Caco-2 (cell line): Measurements from ENCODE around the gene KCNAB1. TPM values are rescaled to one million over a fixed set of nuclear protein-coding genes. Genes with fewer than 3 reads are reported as not detected.
"Not testable (repeated sequence)": the region's sequence is repeated elsewhere in the genome, so short reads cannot be mapped to it uniquely, and the experiment has no call there.

Experiments used
- BruUV-seq: library from RNA; stranded (reverse); fragments of 400-500 nt; replicated peaks from 2 replicates; lab custom pipeline; 2021; lab: Mats Ljungman, UMichigan
- CTCF ChIA-PET: fragments of 300-600 bp; sonication (Branson Sonifier 250); formaldehyde crosslinking; loops from one replicate; lab custom pipeline; 2022; ENCODE audit warnings: antibody characterized with exemption; lab: Charles Lee
- POLR2A ChIA-PET: fragments of 300-600 bp; sonication (Branson Sonifier 250); formaldehyde crosslinking; loops from one replicate; lab custom pipeline; 2022; ENCODE audit warnings: antibody characterized with exemption; lab: Charles Lee
- DNase-seq, 2 experiments: peaks; one replicate each; pipeline versions ENCODE4 v3.0.0 to v3.0.0-alpha.2; 2020 to 2022
- H3K27me3 ChIP-seq: replicated peaks from 2 replicates; pipeline ENCODE4 v1.6.0; 2011; ENCODE audit warnings: low read length; ENCODE audit not compliant: control insufficient read depth, insufficient read depth
- H3K36me3 ChIP-seq: 2 replicates; pipeline ENCODE4 v1.5.1; 2011; ENCODE audit warnings: low read length; ENCODE audit not compliant: control insufficient read depth, insufficient read depth
- H3K4me1 ChIP-seq: fragments of 250-450 bp; sonication (Bioruptor Pico); 2 replicates; pipeline ENCODE4 v1.5.1; 2020; ENCODE audit warnings: mild to moderate bottlenecking
- H3K4me3 ChIP-seq: 2 replicates; pipeline ENCODE4 v1.5.1; 2011; ENCODE audit warnings: low read depth, mild to moderate bottlenecking, control low read depth, low read length
- H3K9me3 ChIP-seq: fragments of 250-450 bp; sonication (Bioruptor Pico); 2 replicates; pipeline ENCODE4 v1.5.1; 2020; ENCODE audit warnings: mild to moderate bottlenecking, moderate library complexity
- H3K27ac Mint-ChIP-seq: one replicate; pipeline ENCODE4 v1.8.0; 2022; ENCODE audit warnings: mixed read lengths; ENCODE audit not compliant: unreplicated experiment
- H3K27me3 Mint-ChIP-seq: one replicate; pipeline ENCODE4 v1.8.0; 2022; ENCODE audit warnings: mixed read lengths; ENCODE audit not compliant: insufficient read depth, unreplicated experiment
- H3K36me3 Mint-ChIP-seq: one replicate; pipeline ENCODE4 v1.8.0; 2022; ENCODE audit warnings: mild to moderate bottlenecking, mixed read lengths; ENCODE audit not compliant: insufficient read depth, unreplicated experiment
- H3K4me1 Mint-ChIP-seq: one replicate; pipeline ENCODE4 v1.8.0; 2022; ENCODE audit warnings: low read depth, mixed read lengths; ENCODE audit not compliant: unreplicated experiment
- H3K4me3 Mint-ChIP-seq: one replicate; pipeline ENCODE4 v1.8.0; 2022; ENCODE audit warnings: mild to moderate bottlenecking, moderate library complexity, mixed read lengths; ENCODE audit not compliant: unreplicated experiment
- H3K9me3 Mint-ChIP-seq: one replicate; pipeline ENCODE4 v1.8.0; 2022; ENCODE audit warnings: mixed read lengths; ENCODE audit not compliant: unreplicated experiment
- CTCF ChIP-seq, 2 experiments: fragments of 200-600 bp in 1 of 2; IDR thresholded peaks; 1 replicate in 1 of 2; 2 replicates in 1 of 2; pipeline versions ENCODE4 v1.5.1 to v1.8.0; 2011 to 2022; ENCODE audit warnings: antibody characterized with exemption in 1 of 2, control low read depth in 1 of 2, inconsistent platforms in 1 of 2, low read depth in 1 of 2, low read length in 1 of 2, mild to moderate bottlenecking in 1 of 2, moderate library complexity in 1 of 2; ENCODE audit not compliant: insufficient read depth in 1 of 2, severe bottlenecking in 1 of 2, unreplicated experiment in 1 of 2
- intact Hi-C: fragments of 100-400 bp; cut with micrococcal nuclease; formaldehyde crosslinking; loops from one replicate; pipeline ENCODE4 v1.10.0; 2022; ENCODE audit not compliant: unreplicated experiment
- total RNA-seq: library from RNA; stranded (reverse); gene quantifications from 2 replicates; pipeline ENCODE4 v1.2.3, GENCODE V29; 2022

KCNAB1 gene
- total RNA-seq, 1 experiment from 2014 or later = 0.14 TPM

- no peaks in the 10 kb centered on the region for H3K9me3 ChIP-seq
- Mint-ChIP-seq H3K27me3 (peaks cover 8% of the 10 kb centered on the region), H3K9me3 (no peaks in the 10 kb centered on the region), H3K27ac (no peak overlapping the region), H3K36me3 (no peaks in the 10 kb centered on the region), H3K4me3 (no peak overlapping the region), H3K4me1 (no peaks in the 10 kb centered on the region)
- no TSS peak for BruUV-seq
- no peak overlapping the region for H3K4me3 ChIP-seq
- DNase-seq = no peak
- no peak for TF ChIP-seq CTCF (IDR thresholded peaks at IDR 0.05; ENCODE audit: insufficient read depth in 1 of 2, low read depth in 1 of 2, low read length in 1 of 2, severe bottlenecking in 1 of 2, unreplicated experiment in 1 of 2)
- H3K36me3 ChIP-seq = no peaks in the 10 kb centered on the region
- intact Hi-C loops = no loop called here
- POLR2A ChIA-PET = no interaction called here
- H3K4me1 ChIP-seq = no peaks in the 10 kb centered on the region
- CTCF ChIA-PET = no interaction called here
- no peaks in the 10 kb centered on the region for H3K27me3 ChIP-seq
Observed at GRCh38 chr3:156189927-156190326, 69.5 kb downstream of the KCNAB1 start.

GRCh38 chr3:156194945-156195344, 74.6 kb downstream of the KCNAB1 start:
- H3K4me1 ChIP-seq, H3K27ac Mint-ChIP-seq, H3K36me3 Mint-ChIP-seq, H3K4me3 Mint-ChIP-seq, intact Hi-C loops, H3K9me3 ChIP-seq, BruUV-seq, H3K27me3 ChIP-seq, H3K4me3 ChIP-seq, DNase-seq, POLR2A ChIA-PET, CTCF ChIA-PET, H3K27me3 Mint-ChIP-seq, H3K4me1 Mint-ChIP-seq, H3K9me3 Mint-ChIP-seq, H3K36me3 ChIP-seq: not testable (repeated sequence)

- CTCF ChIA-PET, H3K36me3 Mint-ChIP-seq, BruUV-seq: not testable (repeated sequence)
Observed at GRCh38 chr3:156197152-156197551, 76.8 kb downstream of the KCNAB1 start.

GRCh38 chr3:156201411-156202405, 81.3 kb downstream of the KCNAB1 start:
- Histone ChIP-seq H3K36me3 (no peaks in the 10 kb centered on the region), H3K27me3 (no peaks in the 10 kb centered on the region; the same call in 1 of the 2 replicates), H3K4me1 (no peaks in the 10 kb centered on the region), H3K4me3 (no peak overlapping the region), H3K9me3 (no peaks in the 10 kb centered on the region)
- no TSS peak for BruUV-seq
- DNase-seq = no peak
- no peaks in the 10 kb centered on the region for H3K4me1 Mint-ChIP-seq
- no peak overlapping the region for H3K4me3 Mint-ChIP-seq
- no peaks in the 10 kb centered on the region for H3K9me3 Mint-ChIP-seq
- H3K27ac Mint-ChIP-seq = no peak overlapping the region
- ChIA-PET POLR2A (no interaction called here), CTCF (no interaction called here)
- H3K36me3 Mint-ChIP-seq = no peaks in the 10 kb centered on the region
- intact Hi-C loops = no loop called here
- TF ChIP-seq CTCF (IDR thresholded peaks at IDR 0.05; ENCODE audit: insufficient read depth in 1 of 2, low read depth in 1 of 2, low read length in 1 of 2, severe bottlenecking in 1 of 2, unreplicated experiment in 1 of 2) = no peak
- peaks cover 3% of the 10 kb centered on the region for H3K27me3 Mint-ChIP-seq

More at GRCh38 chr3:156197152-156197551, 76.8 kb downstream of the KCNAB1 start:
- POLR2A ChIA-PET, H3K4me3 ChIP-seq, H3K9me3 Mint-ChIP-seq, H3K4me1 Mint-ChIP-seq, H3K27me3 Mint-ChIP-seq, H3K4me1 ChIP-seq, H3K4me3 Mint-ChIP-seq, H3K27ac Mint-ChIP-seq, DNase-seq, H3K27me3 ChIP-seq, H3K9me3 ChIP-seq, intact Hi-C loops, H3K36me3 ChIP-seq: not testable (repeated sequence)
